GM19240 (cell line): Measurements from ENCODE around the gene ELK3.
"Not testable (repeated sequence)": the region's sequence is repeated elsewhere in the genome, so short reads cannot be mapped to it uniquely, and the experiment has no call there.

Experiments
- DNase-seq: peaks from one replicate; pipeline ENCODE4 v3.0.0; 2011; ENCODE audit warnings: low spot score; ENCODE audit not compliant: insufficient read length

ELK3 gene

DNA sequence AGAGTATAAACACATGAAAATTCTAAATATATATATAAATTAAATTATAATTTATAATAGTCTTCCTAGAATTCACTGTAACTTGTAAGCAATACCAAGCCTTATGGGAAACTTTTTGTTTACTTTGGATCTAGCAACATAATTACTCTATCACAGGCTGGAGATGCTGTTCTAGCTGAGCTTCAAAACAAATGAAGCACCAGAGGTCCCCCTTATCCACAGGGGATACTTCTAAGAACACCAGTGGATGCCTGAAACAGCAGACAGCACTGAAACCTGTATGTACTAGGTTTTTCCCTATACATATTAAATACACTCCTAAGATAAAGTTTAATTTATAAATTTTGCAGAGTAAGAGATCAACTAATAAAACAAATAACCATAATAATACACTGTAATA is 109.5 kb downstream of the ELK3 start:
- no peak for DNase-seq

GRCh38 chr12:96305665-96306064 is 111.5 kb downstream of the ELK3 start:
- DNase-seq: no peak

GRCh38 chr12:96308881-96309280 is 114.7 kb downstream of the ELK3 start:
- no peak for DNase-seq

GRCh38 chr12:96310067-96310466 is 115.9 kb downstream of the ELK3 start:
- DNase-seq: no peak

- DNase-seq: no peak
Measured at GRCh38 chr12:96311191-96311590, 117.0 kb downstream of the ELK3 start.

GRCh38 chr12:96313606-96314005 is 119.4 kb downstream of the ELK3 start:
- no peak for DNase-seq

DNA sequence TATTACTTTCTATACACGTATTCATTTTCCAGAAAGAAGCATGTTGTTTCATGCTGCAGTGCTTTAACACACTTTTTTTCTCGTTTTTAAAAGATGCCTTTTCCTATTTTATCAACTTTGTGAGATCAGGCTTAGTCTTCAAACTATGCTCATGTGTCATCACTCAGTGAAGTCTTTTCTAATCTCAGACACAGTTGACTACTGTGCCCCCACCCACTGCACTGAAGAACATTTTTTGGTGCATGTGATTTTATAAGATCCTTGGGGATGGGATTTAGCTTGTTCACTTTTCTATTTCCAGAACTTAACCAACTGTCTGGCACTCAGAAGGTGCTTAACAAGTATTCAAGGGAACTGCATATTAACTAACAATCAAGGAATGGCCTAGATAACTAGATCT is 120.5 kb downstream of the ELK3 start:
- no peak for DNase-seq

- DNase-seq: not testable (repeated sequence)
Measured at GRCh38 chr12:96315741-96316481, 121.7 kb downstream of the ELK3 start.

DNA sequence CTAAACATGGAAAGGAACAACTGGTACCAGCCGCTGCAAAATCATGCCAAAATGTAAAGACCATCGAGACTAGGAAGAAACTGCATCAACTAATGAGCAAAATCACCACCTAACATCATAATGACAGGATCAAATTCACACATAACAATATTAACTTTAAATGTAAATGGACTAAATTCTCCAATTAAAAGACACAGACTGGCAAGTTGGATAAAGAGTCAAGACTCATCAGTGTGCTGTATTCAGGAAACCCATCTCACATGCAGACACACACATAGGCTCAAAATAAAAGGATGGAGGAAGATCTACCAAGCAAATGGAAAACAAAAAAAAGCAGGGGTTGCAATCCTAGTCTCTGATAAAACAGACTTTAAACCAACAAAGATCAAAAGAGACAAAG is 123.6 kb downstream of the ELK3 start:
- not testable (repeated sequence) for DNase-seq
